Activated gamma-delta T cell treated with anti-CD3 and anti-CD28 coated beads, Interleukin-2, amount 50 U/mL, for 16 hours (primary cell): ENCODE results near the gene PROM1.

Experiments
- DNase-seq: peaks from one replicate; pipeline ENCODE4 v3.0.0-alpha.2; 2020; ENCODE audit warnings: low read depth

PROM1 gene, protein sequence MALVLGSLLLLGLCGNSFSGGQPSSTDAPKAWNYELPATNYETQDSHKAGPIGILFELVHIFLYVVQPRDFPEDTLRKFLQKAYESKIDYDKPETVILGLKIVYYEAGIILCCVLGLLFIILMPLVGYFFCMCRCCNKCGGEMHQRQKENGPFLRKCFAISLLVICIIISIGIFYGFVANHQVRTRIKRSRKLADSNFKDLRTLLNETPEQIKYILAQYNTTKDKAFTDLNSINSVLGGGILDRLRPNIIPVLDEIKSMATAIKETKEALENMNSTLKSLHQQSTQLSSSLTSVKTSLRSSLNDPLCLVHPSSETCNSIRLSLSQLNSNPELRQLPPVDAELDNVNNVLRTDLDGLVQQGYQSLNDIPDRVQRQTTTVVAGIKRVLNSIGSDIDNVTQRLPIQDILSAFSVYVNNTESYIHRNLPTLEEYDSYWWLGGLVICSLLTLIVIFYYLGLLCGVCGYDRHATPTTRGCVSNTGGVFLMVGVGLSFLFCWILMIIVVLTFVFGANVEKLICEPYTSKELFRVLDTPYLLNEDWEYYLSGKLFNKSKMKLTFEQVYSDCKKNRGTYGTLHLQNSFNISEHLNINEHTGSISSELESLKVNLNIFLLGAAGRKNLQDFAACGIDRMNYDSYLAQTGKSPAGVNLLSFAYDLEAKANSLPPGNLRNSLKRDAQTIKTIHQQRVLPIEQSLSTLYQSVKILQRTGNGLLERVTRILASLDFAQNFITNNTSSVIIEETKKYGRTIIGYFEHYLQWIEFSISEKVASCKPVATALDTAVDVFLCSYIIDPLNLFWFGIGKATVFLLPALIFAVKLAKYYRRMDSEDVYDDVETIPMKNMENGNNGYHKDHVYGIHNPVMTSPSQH

GRCh38 chr4:16083241-16084191, at the start of gene PROM1:
Gene PROM1, minus strand, starts transcription at chr4:16084023. Its CDS starts 8,117 bp downstream, at chr4:16075906.
- DNase-seq = no peak

- DNase-seq = no peak
These were observed 49.6 kb upstream of the PROM1 start for GRCh38 chr4:16133406-16133805.

GRCh38 chr4:16131293-16131692, 47.5 kb upstream of the PROM1 start:
- DNase-seq = no peak

- DNase-seq = no peak
These were observed 45.5 kb upstream of the PROM1 start for GRCh38 chr4:16129336-16129735.

DNA sequence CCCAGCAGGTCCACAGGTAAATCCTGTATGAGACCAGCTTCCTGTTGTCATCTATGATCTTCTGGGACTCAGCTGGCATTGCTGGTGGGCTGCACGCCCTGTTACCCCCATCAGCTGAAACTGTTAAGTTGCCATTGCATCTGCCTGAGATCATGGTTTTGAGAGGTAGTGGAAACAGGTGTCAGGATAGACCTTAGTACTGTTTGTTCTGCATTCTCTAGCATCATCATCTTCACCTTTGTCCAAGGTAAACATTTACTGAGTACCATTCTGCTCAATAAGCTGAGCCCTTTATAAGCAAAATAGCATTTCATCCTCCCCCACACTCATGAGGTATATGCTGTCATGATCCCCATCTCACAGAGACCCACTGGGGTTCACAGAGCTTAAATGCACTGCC, 42.9 kb upstream of the PROM1 start:
- no peak for DNase-seq

DNA sequence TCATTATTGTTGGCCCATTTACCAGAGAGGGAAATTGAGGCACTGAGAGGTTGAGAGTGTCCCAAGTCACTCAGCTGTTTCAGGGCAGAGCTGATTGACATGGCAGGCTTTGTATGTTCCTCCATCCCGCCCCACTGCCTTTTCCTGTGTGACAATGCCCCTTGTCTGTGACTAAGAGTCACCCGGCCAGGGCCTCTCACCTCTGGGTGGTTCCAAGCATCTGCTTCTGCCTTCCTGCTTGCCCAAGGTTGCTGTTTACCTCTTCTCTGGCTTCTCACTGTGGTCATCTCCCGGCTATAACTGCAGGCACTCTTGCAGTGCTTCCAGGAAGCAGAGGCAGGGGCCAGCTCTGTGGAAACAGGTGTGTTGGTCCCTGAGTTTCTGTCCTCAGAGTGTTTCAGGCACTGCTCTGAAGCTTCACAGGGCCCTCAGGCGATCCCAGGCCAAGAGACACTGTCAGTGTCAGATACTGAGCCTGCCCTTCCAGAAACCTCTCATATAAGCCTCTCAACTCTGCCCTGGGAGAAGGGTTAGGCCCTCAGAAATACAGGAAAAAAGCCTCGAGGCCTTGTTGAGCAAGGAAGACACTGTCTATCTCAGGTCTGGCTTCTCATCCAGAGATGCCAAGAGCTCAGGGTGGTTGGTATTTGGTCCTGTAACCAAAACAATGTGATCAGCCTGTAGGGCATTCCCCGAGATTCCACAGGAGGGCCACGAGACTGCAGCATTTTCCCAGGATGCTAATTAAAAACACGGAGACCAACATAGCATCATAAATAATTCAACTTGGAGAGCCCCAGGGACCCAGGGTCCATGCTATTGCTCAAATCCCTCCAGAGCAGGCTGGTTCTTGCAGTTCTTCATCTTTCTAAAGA, 42.0 kb upstream of the PROM1 start:
- DNase-seq = no peak

GRCh38 chr4:16124232-16124631, 40.4 kb upstream of the PROM1 start:
- no peak for DNase-seq

GRCh38 chr4:16123356-16124084, 39.7 kb upstream of the PROM1 start:
- DNase-seq = no peak

- no peak for DNase-seq
These were observed 39.0 kb upstream of the PROM1 start for GRCh38 chr4:16122784-16123183.

DNA sequence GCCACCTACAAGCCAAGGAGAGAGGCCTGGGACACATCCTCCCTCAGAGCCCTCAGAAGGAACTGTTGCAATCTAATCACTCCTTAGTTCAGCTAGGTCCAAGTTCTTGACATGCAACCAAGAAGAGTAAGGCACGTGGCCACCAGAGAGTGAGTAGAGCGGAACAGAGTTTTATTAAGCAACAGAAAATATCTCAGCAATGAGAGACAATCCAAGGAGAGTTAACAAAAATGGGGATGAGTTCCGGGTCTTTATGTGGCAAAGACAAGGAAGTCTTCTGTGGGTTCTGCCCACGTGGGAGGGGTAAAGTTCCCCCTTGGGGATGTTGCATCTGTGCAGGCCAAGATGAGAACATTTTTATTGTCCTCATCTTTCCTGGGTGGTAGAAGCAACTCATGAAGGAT, 38.5 kb upstream of the PROM1 start:
- no peak for DNase-seq

DNA sequence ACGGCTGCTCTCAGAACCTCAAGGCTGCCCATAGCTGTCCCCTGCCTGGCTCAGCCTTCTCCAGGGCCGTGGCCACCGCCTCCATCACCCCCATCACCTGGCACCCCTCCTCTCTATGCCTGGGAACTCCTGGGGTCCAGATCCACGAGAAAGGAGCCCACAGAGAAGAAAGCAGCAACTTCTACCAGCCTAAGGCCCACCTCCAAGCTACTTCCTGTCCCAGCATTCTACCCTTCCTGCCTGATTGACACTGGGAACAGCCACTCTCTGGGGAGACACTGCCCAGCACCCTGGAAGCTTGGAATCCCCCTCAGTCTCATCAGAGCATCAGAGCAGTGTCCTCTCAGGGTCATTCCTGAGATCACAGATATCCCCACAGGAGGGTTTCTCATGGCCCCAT, 36.9 kb upstream of the PROM1 start:
- DNase-seq = no peak

GRCh38 chr4:16119981-16120380, 36.2 kb upstream of the PROM1 start:
- no peak for DNase-seq

DNA sequence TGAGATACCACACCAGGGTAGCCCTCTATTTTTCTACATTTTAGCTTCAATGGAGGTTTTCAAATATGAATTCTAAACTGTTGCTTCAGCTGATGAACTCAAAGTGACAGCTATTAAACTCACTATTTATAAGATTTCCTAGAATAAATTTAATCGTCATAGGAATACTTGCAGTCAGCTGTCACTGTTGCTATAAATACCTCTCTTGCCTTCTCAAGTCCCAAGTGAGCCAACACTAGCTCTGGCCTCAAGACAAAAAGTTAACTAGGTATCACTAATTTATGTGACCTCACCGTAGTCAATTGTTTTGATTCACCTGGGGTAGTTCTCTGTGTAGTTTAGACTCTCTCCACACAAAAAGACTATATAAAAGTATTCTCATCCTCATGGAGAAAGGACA, 34.3 kb upstream of the PROM1 start:
- no peak for DNase-seq

DNA sequence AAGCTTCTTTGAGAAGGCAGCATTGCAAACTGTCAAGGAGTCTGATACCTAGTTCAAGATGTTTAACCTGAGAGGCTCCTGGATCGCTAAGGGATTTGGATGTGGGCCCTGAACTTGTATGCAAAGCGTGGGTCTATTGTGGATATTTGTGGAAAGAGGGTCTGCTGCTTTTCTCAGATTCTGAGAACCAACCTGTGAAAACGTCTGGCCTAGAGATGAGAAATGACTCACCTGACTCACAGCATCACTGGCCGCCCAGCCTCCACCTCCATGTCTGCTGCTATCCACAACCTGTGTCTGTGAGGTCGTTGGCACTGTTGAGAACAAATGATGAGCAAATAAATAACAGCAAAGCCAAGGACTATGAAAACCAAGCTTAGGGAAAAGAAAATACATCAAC, 33.3 kb upstream of the PROM1 start:
- no peak for DNase-seq

DNA sequence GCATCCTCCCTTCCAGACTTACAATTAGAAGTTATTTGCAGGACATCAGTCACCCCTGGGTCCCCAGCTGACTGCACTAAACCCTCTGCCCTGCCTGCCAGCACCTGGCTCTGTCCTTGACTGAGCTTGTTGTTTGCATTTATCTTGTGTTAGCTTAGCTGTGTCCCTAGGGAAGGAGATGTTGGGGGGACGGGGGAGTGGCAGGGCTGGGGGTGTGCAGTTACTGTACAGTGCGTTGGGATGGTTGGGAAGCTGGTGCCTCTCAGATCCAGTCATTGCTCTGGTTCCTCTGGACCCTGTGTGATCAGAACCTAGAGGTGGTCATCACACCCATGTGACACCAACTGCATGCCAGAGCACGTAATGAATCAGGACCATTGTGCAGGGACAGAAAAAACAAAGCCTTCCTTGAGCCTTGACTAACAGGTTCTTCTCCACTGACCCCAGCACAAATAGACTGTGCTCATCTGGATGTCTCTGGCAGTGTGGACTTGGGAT, 32.7 kb upstream of the PROM1 start:
- DNase-seq = no peak

DNA sequence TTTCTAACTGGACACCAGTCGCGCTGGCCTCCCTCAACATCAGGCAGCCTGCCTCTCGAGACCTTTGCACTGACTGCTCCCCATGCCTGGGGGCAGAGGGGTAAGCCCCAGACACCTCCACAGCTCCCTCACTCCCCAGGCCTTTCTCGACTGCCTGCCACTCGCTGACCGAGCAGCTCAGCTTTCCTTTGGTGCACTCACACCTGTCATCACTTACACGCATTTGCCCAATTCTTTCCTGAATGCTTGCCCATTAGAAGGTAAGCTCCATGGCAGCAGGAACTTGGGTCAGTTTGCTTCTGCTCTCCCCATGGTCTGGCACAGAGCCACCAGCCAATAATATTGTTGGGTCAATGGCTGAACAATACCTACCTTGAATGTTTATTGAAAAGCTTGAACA, 32.2 kb upstream of the PROM1 start:
- DNase-seq = no peak

GRCh38 chr4:16114546-16114945, 30.7 kb upstream of the PROM1 start:
- DNase-seq = no peak

- DNase-seq = no peak
These were observed 29.9 kb upstream of the PROM1 start for GRCh38 chr4:16113741-16114140.

DNA sequence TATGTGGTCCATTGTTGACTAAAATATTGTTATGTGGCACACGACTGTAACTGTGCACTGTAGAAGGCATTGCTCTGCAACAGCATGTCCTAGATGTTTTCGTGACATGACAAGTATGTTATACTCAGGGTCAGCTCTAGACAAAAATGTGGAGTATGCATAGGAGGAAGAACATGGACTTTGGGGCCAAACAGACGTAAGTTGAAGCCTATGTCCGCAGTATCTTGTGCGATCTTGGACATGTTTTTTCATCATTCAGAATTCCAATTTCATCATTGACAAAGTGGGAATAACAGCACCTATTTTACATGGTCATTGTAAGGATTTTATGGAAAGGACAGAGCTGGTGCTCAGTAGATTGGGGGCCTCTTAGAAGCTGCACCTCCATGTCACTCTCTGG, 27.7 kb upstream of the PROM1 start:
- DNase-seq = no peak

DNA sequence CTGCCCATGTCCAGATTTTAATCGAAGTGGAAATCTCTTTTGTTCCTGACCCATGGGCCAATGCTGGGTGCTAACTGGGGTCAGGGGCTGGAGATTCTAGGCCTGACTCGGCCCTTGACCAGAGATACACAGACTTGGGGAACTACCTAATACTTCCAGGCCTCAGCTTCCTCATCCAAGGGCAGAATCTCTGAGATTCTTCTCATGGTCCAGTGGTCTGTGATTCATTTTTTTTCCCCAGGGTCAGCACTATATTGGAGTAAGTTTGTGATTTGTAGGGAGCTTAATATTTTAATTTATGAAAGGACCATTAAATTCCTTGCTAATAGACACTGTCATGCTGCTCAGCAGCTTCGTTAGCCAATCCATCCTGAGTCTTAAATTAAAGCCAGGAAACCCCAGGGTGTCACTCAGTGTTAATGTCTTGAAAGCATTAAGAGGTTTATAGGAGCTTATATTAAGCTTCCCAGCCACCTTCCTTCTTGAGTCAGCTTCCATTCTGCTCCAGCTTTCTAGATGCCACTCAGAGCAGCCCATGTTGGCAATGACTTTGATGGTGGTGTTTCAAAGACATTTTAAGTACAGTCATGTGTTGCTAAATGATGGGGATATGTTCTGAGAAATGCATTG, 27.0 kb upstream of the PROM1 start:
- no peak for DNase-seq
